CD4-positive, alpha-beta T cell treated with Interleukin-6 for 4 hours (primary cell): ENCODE data around the gene IFI27L1.

Experiments
- DNase-seq: peaks from one replicate; pipeline ENCODE4 v3.0.0-alpha.2; 2020; ENCODE audit warnings: mixed read lengths

Gene IFI27L1, protein sequence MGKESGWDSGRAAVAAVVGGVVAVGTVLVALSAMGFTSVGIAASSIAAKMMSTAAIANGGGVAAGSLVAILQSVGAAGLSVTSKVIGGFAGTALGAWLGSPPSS

DNA sequence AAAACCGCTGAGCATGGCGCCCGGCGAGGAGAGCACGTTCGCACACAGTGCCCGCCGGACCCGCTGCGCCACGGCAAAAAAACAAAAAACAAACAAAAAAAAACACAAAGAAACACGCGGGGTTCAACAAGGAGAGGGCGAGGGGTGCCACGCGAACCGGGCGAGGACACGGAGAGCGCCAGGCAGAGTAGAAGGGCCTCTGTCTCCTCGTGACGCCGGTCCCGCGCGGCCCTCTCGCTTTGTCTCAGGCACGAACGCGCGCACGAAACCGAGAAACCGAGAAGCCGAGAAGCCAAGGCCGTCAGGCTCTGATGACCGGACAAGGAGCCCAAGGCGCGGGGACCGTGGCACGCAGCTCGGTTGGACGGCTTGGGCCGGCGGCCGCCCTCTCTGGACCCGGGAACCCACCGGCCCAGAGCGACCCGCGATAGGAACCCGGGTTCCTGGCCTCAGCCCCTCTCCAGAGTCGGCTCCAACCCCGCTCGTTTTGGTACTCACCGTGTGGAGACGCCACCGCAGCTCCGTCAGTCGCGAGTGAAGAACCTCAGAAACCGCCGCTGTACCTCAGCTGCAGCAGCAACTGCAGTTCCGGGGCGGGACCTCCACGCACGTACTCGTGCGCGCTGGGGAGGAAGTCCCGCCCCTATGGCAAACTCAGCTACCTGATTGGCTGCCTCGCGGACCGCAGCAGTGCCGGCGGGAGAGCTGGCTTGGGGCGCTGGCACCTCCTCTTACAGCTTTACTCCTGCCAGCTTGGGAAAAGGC lies at the start of gene IFI27L1, which contains the start of gene DDX24:
Gene IFI27L1, plus strand, starts transcription at position 690 of the 765 bp plus-strand sequence. CDS start 15,628 bp downstream, outside the sequence.
Gene DDX24, minus strand, starts transcription at position 582 of the 765 bp plus-strand sequence. CDS start 1,460 bp downstream, outside the sequence.
- DNase-seq: peak; percentile 98

DNA sequence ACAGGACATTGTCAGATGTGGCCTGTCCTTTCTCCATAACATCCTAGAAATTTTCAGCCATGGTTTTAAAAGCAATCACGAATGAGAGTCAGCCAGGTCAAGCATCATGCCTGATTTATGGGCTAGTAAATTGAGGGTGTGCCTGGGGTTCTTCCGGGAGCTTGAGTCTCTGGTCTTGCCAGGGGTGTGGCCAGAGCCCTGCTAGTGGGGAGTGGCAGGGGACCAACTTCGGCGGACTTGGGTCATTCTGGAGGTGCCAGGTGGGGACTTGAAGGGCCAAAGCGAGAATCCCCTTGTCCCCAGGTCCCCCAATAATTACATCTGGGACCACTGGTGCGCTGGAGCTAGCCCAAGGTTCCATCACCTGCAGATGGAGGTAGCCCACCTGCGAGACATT lies 49.2 kb upstream of the IFI27L1 start:
- no peak for DNase-seq

DNA sequence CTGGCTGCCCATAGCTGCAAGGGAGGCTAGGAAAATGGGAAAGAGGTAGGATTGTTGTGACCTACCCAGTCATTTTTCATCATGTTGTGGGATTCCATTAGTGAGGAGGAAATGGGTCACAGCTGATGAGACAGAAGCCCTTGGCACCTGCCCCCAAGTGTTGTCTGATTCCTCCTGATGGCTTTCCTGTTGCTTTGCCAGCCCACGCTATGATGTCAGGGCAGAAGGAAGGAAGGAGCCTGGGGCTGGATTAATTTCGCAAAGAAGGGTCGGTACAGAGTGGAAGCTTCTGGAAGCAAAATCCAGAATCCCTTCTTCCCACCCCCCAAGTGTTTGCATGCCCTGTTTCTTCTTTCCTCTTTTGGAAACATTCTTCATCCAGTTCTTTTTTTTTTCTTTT lies 46.2 kb upstream of the IFI27L1 start:
- DNase-seq: no peak

DNA sequence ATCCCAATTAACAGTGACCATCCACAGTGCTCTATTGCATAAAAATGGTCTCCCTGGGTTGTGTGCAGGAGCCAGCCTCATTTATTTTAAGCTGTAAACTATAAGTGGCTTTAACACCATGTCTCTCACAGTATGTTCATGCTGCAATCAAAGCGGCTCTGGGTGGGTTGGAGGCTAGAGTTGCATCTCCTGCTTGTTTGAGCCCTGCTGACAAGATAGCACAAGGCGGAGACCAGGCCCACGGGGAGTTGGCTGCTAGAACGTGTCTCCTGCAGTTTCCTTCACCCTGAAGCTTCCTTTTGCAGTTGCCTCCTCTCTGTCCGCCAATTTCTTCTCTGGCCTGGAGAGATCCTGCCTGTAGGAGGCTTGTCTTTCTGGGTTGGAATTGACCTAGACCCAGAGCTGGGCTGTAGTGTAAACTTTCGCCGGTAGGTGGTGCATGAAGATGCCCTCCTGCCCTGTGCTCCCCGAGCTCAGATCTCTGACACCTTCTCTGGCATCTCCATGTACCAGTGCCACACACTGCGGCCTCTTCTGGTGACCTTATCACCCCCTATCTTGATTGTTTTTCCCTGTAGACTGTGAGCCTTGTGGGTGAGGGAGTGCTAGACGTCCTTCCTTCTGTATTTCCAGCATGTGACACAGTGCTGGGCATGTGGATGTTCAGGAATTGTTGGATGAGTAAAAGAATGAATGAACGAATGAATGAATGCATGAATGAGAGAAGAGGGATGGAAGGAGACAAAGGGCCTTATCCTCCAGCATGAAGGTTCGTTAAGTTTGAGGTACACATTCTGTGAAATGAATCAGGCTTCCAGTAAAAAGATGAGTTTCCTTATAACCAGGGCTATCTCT lies 44.6 kb upstream of the IFI27L1 start:
- DNase-seq: peak; percentile 79

DNA sequence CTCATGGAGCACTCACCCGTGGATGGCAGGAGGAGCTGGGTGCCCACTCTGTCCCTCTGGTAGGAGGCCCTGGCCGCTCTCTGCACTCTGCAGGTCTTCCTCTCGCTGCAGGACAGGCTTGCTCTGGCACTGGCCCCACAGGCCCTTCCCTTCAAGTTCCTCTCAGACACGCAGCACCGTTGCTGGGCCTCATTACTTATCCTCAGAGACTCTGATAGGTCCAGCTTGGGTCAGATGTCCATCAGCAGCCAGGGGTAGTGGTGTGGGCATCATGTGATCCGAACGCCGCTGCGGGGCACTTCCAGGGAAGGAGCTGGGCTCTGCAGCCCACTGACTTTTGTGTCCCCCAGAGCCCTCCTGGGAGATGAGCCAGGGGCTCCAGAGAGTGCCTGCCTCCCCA lies 43.2 kb upstream of the IFI27L1 start:
- DNase-seq: no peak

DNA sequence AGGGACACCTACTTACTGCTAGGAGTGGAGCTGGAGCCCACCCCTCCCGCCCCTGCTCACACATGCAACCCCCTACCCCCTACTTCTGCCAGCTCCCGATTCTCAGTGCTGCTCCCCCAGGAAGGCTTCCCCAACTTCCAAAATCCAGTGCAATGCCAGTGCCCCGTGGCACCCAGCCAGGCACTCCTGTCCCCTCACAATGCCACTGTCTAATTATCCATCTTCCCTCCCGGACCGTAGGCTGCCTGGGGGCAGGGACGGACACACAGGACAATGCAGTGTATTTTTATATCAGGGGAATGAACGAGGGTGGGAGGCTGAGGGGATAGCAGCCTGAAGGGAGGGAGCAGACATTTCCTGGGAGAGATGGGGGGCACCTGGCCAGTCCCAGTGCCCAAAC lies 42.6 kb upstream of the IFI27L1 start:
- DNase-seq: no peak

DNA sequence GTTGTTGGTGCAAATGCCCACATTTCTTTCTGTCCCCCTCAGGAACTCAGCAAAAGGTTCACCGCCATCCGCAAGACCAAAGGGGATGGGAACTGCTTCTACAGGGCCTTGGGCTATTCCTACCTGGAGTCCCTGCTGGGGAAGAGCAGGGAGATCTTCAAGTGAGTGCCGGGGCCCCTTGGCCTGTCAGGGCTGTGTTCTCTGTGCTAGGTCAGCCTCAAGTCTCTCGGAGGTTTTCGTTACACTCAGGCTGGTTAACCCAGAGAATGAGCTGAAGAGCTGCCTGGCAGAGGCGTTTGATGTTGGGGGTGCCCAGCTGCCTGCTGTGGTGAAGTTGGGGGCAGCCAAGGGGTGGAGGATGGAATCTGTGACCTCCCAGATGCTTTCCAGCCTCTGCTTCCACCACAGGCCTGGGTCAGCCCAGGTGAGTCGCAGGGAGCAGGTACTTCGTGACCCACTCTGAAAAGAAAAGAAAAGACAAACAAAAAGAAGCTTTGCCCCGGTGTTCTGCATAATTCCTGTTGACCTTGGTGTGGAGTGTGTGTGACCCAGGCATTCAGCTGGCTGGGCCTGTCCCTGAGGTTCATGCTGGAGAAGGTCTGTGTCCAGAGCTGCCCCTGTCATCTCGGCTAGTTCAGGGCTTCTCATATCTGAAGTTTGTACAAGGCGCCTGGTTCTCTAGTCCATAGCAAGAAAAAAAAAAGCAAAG lies 42.0 kb upstream of the IFI27L1 start:
- no peak for DNase-seq

DNA sequence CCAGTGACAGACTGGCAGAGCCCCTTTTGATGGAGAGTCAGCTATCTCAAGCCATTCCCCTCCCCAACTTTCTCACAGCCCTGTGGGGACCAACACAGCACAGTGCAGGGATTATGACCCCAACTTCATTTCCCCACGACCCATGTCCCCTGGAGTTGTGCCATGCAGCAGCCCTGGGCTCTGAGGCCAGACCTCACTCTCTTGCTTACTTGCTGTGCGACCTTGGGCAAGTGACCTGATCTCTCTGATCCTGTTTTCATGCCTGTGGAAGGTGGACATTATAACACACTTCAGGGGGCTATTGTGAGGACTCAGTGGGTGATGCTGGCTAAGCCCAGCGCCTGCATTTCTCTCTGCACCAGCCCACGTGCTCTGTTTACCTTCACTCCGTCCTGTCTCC lies 40.9 kb upstream of the IFI27L1 start:
- no peak for DNase-seq

DNA sequence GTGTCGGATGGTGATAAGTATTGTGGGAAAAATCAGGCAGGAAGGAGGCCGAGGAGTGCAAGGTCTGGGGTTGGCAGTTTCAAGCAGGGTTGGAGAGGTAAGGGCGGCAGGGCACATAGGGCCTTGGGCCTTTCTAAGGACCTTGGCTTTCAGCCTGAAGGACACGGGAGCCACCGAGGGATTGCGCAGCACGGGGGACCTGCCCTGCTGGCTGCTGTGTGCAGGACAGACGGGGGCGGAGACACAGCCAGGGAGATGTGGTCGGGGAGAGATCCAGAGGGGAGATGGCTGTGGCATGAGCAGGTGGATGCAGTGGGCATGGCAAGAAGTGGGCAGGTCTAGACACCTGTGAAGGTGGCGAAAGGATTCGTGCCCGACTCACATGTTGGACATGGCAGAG lies 40.3 kb upstream of the IFI27L1 start:
- DNase-seq: no peak

DNA sequence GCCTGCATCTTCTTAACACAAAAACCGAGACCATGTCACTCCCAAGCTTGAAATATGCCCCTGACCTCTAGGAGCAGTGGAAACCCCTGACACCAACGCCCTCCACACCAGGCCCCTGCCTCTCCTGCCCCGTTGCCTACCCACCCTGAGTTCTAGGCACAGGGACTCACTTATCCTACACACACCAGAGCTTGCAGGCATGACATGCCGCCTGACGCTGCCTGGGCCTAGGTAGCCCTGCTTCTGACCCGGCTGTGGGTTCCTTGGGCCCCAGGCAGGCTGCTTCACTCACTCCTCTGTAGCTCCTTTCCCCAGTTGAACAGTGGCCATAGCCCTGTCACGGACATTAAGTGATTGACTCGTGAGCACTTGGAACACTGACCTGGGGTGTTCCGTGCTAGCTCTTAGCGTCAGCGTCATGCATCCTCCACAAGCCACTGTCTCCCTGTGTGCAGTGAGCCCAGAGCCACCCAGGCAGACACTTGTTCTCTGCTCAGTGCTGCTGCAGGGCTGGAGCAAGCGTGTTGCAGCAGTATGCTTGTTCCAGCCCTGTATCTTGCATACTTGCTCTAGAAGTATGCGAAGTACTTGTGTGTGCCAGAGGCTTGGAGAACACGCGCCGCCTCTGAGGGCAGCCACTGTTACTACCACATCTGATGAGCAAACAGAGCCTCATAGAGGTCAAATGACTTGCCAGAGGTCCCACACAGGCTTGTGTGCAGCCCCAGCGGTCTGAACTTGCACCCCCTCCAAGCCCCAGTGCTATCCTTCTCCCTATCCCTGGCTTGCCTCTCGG lies 39.4 kb upstream of the IFI27L1 start:
- DNase-seq: no peak

DNA sequence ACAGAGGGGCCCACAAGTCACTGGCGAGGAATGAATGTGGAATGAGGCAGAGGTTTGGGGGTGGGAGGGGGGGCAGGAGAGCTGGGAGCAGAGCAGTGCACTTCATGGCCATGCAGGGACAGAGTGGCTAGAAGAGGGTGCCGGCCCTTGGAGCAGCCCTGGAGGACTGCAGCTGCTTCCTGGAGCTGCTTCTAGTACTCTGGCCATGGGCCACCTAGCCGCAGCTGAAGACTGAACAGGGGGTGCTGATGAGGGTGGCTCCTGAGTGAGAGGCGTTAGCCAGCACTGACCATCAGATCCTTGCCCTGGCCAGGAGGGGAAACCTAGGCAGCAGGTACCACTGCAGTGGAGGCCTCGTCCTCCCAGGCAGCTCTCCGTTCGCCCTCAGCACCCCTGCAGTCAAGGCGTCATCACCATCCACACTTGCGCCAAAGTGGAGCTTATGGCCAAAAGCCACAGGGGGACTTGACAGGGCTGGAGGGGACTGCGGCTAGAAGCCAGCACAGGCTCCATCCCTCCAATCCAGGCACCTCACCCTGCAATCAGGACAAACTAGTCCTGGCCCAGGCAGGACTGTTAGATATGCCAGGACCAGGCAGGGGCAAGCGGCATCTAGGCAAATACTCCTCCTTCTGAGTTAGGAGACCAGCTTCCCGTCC lies 38.5 kb upstream of the IFI27L1 start:
- DNase-seq: no peak

DNA sequence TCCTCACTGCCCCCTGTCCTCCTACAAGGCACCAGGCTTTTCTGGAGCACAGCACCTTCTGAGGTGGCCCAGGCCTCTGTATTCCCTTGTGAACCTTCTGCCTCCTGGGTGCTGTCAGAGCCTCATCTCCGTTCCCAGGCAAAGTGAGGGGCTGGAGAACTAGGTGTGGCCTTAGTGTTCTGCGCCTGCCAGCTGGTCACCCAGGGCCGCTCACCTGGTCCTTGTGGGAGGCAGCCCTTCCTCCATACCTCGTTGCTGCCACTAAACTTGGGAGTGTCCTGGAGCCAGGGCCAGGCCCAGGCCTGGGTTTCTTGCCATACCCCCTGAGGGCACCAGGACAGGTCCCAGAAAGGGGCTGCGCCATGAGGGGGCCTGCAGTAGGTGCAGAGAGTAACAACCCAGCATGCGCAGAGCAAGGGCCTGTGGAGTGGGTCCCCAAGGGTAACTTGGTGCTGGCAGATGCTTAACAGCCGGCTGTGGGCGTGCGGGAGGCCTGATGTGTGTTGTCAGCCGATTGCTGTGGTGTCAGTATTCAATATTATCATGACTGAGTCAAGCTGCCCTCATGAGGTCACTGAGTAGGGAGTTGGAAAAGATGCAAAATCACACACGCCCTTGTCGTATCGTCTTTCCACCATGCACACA lies 37.9 kb upstream of the IFI27L1 start:
- DNase-seq: no peak

DNA sequence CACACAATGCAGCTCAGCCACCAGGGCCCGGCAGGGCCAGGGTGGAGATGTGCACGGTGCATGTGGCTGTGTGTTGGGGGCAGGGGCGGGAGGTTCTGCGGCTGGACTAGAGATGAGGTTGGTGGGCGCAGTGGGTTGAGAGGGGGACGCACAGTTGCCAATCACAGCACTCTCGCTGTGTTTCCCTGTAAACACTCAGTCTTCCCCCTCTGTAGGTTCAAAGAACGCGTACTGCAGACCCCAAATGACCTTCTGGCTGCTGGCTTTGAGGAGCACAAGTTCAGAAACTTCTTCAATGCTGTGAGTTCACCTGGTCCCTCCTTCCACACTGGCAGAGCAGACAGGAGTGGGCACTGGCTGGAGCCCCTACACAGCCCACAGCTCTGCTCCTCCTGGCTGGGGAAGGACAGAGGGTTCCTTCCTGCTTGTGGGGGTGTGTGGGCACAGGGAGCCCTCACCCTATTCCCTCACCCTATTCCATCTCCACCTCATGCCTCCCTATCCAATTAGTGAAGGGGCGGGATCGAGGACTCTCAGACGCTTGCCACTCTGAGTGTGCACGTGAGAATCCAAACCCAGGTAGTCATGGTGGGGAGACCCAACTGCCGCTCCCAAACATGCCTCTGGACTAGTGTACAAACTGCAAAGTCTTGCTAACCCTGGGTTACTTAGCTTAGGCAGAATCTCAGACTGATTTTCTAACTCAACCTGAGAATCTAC lies 37.2 kb upstream of the IFI27L1 start:
- DNase-seq: no peak

DNA sequence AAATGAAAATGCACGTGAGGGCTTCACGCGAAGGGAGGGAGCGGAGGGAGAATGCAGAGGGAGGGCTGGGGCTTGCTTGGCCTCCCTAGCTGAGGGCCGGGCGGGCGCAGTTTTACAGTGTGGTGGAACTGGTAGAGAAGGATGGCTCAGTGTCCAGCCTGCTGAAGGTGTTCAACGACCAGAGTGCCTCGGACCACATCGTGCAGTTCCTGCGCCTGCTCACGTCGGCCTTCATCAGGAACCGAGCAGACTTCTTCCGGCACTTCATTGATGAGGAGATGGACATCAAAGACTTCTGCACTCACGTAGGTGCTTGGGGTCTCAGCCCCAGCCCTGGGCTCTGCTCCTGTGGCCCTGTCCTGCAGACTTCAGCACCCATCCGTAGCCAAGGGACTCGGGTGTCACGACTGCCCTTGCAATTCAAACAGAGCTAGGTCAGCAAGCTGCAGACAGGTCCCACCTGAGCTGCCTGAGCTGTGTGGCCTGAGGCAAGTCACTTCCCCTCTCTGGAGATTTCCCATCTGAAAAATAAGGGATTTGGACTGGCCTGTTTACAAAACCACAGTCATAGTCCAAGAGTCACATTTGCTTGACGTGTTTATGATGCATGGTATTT lies 36.5 kb upstream of the IFI27L1 start:
- no peak for DNase-seq

DNA sequence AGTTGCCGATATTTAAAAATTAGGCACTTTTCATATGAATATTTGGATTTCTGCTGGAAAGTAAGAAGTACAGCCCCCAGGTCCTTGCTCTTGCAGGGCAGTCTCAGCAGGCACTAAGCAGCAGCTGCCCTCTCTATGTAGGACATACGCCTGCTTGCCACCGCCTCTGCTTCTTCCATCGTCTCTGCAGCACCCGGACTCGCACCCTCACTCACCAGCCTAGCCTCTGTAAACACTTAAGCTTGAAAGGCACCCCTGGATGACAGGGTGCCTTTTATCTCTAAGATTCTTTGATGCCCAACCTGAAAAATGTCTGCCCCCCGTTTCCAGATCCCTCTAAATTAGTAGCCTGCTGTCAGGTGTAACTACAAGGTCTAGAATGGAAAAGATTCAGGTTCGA lies 36.0 kb upstream of the IFI27L1 start:
- DNase-seq: no peak

DNA sequence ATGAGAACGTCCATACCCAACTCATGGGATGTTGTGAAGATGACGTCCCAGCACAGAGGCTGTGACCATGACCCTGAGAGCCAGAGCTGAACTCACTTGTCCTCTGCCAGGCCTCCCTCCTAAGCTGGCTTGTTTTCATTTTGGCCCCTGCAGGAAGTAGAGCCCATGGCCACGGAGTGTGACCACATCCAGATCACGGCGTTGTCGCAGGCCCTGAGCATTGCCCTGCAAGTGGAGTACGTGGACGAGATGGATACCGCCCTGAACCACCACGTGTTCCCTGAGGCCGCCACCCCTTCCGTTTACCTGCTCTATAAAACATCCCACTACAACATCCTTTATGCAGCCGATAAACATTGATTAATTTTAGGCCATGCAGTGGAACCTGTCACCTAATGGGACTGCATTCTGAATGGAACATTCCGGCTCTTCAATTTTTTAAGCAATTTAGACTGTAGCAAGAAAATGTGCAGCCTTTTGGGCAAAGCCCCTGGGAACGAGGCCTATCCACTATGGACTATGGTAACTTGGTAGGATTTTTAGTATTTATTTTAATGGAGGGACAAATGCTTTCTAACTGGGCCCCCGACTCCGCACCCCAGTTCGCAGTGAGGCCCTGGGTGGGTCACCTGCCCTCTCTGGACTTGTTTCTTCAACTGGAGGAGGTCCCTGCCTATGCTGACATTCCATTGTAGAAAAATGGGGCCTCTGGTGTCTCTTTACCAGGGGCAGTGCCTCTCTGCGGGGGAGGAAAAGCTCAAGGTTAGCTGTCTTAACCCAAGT lies 35.4 kb upstream of the IFI27L1 start:
- no peak for DNase-seq

DNA sequence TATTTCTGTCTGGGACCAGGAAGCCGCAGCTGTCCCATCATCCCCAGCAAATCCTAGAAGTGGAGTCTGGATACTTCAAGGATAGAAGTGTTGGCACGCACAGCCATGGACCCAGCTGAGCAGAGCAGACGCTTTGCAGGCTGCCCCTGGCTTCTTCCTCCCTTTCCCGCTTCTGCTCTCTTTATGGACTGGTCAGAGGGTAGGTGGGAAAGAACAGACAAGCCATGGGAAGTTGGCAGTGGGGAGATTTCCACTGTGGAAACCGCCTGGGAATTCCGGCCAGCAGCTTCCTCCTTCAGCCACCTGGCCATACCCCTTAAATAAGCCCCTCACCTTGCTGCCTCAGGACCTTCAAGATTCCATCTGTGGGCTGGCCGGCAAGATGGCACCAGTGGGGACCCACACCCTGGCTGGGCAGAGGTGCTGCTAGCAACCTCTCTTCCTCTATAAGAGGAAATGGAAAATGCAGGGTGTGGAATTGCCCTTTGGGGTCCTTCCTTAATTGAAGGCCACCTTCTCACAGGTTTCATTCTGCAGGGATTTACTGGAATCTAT lies 34.3 kb upstream of the IFI27L1 start:
- no peak for DNase-seq

DNA sequence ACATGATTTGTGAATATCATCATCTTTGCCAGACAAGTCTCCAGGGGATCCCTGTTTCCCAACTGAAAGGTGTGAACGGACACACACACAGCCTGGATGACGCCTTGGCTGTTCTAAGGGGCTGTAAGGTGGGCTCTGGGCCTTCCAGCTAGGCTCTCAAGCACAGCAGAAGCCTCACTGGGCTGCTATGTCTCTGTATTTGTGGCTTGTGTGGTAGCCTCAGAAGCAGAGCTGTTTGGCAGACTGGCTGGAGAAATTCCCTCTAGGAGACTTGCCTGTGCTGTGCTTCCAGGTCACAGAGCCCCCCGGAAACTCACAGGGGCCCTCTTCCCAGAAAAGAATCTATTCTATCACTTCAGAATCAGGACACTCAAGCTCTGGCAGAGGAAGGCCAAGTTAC lies 33.5 kb upstream of the IFI27L1 start:
- DNase-seq: no peak
